ENCODE measurements around the gene DOCK8.
"Not testable (repeated sequence)": the region's sequence is repeated elsewhere in the genome, so short reads cannot be mapped to it uniquely, and the experiment has no call there.

The DOCK8 gene

DNA sequence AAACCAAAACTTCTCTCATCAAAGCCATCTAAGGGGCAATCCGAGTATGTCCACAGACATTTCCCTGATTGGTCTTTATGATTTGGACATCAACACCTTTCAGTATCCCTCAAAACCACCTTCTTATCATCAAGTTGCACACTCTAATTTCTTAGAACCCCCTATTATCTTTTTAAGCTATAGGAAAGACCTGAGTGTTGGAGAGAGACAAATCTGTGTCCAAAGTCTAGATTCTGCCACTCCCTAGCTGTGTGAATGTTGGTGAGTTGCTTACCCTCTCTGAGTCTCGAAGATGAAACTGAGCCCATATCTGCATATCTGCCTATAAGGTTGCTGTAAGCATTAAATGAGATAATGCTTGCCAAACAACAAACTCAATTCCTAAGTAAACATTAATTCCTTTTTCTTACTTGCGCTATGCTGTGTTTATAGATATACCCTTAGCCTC is 159.1 kb downstream of the DOCK8 start:
- no peak for DNase-seq

DNA sequence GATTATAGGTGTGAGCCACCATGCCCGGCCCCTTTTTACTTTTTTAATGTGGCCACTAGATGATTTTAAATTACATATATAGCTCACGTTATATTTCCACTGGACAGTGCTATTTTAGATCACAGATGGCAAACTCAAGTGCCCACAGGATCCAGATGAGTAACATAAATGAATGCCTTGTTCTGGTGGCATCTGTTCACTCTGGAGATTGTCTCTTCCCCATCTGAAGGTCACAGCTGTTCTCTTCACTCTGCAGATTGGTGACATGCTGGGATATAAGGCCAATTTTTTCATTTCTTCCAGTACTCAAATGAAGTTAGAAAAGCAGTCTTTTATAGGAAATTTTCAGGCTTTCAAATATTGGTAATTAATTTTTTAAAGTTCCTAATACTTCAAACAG is 160.1 kb downstream of the DOCK8 start:
- no peak for DNase-seq

DNA sequence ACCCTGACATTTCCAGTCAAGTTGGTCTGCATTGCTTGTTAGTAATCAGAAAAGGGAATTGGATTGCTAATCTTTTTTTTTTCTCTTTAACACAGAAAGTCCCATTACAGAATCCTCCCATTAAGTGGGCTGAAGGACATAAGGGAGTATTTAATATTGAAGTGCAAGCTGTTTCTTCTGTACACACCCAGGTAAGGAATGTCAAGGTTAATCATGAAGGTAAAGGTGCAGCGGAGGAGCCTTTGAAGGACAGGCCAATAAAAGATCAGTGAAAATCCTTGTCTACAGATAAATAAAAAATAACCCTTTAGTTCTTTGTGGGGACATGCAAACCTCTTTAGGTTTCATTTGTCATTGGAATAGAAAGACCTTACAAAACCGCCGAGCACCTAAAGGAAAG is 161.4 kb downstream of the DOCK8 start:
- no peak for DNase-seq

DNA sequence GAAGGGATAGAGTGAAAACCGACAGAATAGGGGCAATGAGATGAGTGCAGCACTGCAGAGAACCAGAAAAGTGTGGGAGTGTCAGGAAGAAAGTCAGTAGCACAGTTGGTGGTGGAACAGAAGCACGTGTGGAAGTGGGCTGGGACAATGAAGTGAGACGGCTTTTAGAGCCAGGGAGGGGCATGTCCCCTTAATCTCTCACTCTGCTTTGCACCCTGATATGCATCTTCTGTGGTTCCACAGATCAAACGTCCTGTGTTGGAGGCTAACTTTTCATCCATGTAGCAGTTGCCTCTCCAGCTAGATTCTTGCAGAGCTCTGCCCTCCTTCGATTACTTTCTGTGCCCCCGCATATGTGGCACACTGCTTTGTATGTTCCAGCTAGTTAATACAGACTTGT is 163.6 kb downstream of the DOCK8 start:
- DNase-seq, result no peak

DNA sequence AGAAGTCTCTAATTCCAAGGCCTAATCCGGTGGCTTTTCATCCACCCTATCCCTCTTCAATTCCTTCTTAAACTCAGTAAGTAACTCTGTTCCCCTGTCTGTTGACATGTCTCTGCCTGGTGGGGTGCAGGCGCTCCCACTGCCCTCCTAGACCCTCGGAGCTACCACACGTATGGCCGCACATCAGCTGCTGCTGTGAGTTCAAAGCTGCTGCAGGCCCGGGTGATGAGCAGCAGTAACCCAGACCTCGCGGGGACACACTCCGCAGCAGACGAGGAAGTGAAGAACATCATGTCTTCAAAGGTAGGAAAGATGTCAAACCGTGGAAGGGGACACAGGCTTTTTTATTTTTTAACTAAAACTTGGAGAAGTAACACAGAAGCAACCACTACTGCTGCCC is 167.7 kb downstream of the DOCK8 start:
- DNase-seq, result no peak

DNA sequence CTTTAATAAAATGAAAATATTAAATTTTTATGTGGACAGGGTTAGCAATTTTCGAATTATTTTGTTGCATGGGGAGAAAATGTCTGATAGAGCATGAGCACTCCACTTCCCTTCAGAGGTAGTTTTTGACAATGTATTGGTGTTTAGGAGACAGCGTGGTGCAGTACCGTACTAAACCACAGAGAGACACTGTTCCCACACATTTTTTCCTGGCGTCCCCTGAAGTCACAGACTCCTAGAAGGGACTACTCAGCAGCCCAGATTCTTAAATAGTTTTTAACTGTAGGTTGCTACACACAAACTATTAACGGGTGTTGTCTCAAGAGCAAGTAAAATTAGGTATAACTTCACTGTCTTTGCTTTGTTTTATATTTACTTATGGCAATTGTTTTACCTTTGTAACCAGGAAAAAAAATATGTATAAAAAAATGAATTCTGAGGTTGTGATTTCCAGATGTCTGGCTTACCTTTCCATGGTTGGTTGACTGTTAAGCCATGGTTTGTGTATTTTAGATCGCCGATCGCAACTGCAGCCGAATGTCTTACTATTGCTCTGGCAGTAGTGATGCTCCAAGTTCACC is 171.2 kb downstream of the DOCK8 start:
- DNase-seq, result peak; percentile 20

DNA sequence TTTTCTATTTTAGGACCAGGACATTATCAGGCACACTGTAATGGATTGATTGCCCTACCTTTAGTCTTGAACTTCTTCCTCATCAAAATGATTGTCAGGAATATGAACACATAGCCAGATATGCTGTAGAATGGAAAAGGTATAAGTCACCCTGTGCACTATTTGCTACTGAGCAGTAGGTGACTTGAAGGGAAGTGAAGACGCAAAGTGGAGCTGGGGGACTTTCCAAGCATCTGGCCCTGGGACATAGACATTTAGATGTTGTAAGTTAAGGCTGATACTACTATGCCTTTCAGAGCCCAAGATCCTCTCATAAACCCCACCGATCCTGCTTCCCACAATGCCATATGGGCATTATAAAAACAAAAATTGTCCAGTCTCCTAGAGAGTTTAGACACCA is 174.5 kb downstream of the DOCK8 start:
- DNase-seq, result no peak

DNA sequence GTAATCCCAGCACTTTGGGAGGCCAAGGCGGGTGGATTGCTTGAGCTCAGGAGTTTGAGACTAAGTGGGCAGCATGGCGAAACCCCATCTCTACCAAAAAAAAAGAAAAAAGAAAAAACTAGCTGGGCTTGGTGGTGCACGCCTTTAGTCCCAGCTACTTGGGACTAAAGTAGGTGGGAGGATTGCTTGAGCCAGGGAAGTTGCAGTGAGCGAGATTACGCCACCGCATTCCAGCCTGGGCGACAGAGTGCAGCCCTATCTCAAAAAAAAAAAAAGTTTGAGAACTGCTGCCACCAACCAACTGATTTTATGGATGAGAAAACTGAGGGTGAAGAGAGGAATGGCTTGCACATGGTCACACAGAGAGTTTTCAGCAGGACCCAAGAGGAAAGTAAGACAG is 175.1 kb downstream of the DOCK8 start:
- DNase-seq, result no peak

DNA sequence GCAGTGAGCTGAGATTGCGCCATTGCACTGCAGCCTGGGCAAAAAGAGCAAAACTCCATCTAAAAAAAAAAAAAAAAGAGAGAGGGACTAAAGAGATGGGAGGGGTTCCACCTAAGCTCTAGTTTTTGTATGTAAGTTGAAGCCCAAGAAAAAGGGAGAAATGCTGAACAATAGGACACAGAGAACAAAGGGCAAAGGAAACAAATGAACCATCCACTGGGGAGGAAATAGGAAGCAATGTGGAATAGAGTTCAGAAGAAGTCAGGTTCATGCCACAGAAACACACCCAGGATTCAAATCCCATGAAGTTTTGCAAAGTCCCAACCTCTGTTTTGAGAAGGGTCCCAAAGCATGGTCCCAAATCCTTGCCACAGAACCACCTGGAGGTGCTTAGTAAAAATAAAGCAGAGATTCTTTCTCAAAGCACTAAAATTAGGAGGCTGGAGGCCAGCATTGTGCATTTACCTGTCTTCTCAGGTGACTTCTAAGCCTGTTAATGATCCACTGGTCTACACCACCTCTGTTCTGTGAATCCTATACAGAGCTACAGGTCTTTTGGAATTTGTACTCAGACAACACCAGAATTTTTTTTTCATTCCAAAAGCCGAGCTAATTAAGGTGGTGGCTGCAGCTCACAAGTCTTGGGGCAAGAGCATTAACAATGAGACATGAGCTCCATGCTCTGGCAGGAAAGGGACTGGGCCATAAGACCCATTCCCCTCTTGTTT is 177.6 kb downstream of the DOCK8 start:
- DNase-seq, result no peak

DNA sequence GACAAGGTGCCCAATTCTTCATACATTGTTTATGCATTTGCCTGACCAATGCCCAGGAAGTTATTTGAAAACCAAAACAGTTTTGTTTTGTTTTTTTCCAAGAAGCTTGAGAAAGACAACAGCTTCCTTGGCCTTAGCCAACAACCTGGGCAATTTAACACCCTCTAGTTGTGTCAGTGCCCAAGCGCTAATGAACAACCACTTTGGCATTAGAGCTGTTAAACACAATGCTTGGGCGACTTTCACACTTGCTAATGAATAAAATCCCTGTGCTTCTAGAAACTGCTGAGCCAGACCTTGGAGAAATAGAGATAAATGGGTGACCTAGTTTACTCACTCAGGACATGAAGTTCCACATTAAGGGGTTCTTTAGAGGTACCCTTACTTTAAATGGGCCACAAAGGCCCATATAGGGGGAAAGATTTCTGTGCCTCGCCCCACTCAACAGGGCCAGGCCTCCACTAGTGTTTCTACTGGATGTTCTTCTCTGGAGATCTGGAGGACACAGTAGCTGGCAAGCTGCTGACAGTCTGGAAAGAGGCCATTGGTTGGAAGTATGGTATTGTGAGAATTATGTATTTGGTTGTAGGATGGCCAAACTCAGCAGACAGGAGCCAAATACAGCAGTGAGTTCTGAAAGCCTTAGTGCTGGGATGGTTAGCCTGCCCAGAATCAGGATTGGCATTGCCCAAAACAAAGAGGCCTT is 179.8 kb downstream of the DOCK8 start:
- DNase-seq, result no peak

DNA sequence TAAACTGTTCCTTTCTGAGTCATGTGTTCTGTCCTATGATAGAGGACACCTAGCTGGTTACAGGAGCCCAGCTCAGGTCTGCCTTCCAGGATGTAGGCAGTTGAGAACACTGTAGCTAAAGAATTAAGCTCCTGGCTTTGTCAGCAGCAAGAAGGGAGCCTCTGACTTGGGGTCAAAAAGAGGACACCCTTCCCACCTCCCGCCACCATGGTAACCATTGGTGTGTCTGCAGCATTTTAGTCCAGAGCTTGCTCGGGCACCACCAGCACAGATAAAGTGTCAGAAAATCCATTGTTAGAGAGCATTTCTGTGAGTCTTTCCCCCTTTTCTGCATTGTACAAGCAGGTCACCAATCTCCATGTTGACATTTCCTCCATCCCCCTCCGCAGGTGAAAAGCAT is 181.7 kb downstream of the DOCK8 start:
- no peak for DNase-seq

DNA sequence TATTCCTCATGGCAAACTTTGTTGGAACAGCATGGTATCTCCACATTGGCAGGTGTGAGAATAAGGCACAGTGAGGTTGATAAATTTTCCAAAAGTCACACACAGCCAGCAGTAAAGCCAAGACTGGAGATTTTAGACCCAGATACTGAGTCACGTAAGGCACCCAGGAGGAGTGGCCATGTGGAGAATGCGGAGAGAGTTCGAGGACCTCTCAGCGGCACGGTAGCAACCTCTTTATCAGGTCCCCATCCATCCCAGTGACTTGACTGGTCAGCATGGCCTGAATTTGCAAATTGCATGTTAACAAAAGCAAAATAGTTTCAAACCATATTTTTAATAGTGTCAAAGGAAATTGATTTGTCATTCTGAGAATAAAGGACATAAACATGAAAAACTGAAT is 183.4 kb downstream of the DOCK8 start:
- no peak for DNase-seq

DNA sequence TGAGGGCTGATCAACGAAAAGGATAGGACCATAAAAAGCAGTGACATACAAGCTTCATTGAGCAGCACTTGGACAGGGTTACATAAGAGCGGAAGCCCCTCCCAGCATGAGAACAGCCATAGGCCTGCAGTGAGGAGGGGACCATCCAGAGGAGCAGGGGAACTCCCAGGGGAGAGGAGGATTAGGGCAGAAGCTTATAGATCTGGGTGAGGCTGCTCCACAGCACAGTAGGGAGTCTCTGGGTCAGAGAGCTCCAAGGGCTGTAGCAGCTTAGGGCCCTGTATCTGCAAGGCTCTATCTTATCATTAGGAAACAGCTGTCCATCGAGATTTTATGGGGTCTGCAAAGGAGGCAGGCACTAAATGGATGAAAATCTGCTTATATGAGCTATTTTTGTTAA is 186.6 kb downstream of the DOCK8 start:
- DNase-seq, result no peak

DNA sequence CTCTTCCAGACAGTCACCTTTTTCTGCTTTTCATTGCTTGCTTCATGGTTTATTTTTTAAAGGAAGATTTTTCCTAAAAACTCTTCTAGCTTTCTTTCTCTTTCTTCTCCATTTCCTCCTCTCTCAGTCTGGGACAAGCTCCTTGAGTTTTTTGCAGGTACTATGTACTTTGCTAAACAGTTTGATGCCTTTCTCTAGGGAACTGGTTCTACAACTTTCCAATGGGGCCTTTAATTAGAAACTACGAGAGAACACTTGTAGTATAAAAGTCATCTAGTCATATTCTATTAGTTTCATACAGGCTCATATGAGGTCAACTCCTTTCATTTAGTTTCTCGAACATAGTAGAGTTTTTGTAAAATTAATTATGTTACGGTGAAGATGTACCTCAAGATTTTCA is 189.6 kb downstream of the DOCK8 start:
- no peak for DNase-seq

DNA sequence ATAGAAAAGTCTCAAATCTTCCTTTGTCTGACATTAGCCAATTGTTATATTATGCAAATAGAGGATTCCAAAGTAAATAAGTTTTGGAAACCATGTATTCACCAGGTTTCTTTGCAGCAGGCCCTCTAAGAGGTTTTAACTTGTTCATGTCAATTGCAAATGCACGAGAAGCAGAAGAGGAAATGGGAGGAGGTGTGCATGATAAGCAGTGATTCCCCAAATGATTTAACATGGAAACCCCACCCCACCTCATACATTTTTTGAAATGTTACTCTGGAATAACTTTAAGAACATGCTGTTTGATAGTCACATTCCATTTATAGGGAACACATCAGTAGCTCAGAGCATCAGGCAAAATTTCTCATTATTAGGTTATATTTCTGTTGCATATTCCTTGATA is 190.7 kb downstream of the DOCK8 start:
- DNase-seq, result no peak

DNA sequence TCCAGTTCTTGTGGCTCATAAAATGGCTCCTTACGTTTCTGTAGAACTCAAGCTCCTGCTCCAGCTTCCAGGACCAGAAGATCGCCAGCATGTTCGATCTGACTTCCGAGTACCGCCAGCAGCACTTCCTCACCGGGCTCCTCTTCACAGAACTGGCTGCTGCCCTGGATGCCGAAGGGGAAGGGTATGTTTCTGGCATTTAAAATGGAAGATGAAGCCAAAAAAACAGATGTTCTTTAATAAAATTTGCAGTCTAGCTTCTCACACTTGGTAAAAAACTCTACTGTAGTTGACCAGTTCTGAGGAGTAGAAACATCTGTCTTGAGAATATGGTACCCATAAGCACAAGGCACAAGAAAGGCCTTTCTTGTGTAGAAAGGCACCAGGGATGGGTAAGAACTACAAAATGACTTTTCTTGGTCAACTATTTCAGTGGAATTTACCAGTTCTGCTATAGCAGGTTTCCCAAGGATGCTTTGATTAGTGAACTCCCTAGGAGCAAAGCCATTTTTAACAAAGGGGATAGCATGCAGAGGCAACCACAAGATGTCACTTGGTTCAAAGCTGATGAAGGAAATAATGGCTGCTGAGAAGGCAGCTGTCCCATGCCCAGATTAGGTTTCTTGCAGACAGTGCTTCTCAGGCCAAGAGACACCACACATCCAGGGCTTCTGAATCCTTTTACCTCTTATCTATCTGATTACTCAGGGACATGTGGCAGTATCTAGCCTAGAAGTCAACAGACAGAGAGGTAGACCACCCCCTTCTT is 192.4 kb downstream of the DOCK8 start:
- DNase-seq, result no peak

DNA sequence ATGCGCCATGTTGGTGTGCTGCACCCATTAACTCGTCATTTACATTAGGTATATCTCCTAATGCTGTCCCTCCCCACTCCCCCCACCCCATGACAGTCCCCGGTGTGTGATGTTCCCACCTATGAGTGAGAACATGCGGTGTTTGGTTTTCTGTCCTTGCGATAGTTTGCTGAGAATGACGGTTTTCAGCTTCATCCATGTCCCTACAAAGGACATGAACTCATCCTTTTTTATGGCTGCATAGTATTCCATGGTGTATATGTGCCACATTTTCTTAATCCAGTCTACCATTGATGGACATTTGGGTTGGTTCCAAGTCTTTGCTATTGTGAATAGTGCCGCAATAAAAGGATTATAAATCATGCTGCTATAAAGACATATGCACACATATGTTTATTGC is 195.0 kb downstream of the DOCK8 start:
- DNase-seq, result not testable (repeated sequence)

DNA sequence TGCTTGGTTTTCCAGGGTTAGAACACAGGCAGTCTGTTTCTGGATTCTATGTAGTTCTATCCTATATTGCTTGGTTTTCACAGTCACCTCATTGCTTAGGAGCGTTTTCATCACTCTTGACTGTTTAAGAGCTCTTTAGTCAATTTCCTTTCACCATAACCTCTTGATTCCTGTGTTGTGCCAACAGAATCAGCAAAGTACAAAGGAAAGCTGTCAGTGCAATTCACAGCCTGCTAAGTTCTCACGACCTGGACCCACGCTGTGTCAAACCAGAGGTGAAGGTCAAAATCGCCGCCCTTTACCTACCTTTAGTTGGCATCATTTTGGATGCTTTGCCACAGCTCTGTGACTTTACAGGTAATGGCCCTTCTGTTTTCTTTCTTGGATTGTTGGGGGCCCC is 199.9 kb downstream of the DOCK8 start:
- no peak for DNase-seq

DNA sequence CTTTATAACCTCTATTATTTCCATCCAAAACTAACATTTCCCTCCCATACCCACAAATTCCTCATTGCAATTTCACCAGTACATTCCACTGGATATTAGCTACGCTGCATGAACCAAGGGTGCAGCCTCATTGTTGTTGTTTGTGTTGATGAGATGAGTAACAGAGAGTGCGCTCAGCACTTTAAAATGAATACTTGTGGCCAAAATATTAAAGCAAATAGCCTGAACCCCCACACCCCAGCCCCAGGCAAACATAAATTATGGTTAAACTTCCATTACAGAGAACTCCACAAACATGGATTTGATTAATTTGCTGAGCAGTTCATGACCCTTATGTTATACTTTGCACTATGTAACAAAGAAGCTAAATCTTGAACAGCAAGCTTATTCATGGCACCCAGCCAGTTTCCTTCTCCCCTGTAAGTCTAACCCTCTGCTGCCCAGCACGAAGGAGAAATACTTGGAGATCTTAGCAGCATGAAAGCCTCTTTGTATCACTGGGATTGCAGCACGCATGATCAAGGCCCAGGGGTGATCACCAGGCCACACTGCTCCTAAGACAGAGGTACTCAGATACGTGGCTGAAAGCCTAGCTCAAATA is 205.0 kb downstream of the DOCK8 start:
- no peak for DNase-seq

DNA sequence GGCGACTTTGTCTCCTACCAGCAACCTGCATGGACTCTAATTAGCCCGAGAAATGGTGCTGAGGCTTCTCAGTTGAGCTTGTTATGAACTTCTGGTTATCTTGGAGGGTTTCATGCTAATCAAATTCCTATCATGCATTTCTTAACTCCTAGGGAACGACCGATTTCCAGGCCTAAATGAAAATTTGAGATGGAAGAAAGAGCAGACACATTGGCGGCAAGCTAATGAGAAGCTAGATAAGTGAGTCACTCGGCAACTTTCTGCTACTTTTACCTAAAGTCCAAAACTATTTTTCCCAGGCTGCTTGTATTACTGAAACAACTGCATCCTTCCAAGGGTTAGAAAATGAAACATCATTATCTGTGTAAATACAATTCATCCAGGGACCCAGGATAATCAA is 207.2 kb downstream of the DOCK8 start:
- no peak for DNase-seq

DNA sequence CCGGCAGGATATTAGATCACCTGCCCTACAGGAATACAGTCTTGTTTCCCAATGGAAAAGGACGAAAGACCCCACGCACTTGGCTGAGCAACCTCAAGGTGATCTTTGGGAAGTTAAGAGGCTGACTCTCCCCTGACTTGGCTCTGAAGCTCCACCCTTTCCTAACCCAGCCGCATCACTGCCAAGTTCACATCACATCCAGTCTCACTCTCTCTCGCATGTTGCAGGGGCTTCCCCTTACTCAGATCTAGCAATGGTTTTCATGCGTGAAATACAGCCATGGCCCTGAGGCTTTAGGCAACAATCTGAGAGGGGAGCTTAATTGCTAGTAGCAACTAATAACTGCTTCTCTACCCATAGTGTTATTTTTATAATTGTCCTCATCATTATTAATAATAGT is 211.6 kb downstream of the DOCK8 start:
- DNase-seq, result no peak

DNA sequence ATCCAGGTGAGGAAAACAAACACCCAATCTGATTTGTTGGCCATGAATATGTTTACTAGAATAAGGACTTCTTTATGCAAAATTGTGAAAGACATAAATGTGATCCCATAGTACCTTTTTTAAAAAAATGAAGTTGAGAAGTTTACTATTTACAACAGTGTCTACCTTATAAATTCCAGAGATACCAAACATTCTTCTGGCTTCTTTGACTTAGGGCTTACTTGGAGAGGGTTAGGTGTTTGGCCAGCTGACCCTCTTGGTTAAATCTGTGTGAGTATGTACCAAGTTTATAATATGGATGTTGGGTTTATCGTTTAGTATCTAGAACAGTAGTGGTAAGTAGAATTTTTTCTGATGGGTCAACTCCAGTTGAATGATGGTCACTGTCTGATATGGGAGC is 212.3 kb downstream of the DOCK8 start:
- DNase-seq, result no peak

DNA sequence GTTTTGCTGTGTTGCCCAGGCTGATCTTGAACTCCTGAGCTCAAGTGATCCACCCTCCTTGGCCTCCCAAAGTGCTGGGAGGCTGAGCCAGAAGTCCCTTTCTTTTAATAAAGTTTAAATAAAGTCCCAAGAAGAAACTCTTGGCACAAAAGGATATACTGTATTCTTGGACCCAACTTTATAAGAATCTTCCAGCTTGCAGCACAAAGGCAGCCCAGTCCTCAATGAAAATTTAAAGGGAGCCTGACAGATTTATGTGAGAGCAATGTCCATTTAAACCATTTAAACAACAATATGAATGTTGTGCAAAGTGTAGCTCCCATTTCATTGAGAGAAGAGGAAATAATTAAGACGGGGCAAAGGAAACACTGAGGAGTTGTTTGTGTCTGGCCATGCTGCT is 217.0 kb downstream of the DOCK8 start:
- no peak for DNase-seq
